ENCODE data around the gene USP48.

DNA sequence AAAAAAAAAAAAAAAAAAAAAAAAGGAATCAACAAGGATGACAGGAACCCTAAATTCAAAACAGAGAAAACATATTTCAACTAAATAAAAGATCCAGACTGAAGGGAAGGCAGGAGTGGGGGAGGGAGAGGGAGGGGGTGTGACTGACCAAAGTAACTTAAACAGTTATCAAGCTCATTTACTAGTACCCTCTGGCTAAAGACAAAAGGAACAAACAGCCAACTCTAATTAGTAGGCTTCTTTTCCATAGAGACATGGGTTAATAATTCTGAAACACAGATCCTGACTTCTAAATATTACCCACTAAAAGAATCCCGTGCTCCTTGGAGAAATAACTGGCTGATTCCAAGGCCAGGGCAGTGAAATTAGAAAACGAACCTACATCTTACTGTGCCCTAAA, 23.8 kb downstream of the USP48 start:
- TF ChIP-seq, protein P1, sequence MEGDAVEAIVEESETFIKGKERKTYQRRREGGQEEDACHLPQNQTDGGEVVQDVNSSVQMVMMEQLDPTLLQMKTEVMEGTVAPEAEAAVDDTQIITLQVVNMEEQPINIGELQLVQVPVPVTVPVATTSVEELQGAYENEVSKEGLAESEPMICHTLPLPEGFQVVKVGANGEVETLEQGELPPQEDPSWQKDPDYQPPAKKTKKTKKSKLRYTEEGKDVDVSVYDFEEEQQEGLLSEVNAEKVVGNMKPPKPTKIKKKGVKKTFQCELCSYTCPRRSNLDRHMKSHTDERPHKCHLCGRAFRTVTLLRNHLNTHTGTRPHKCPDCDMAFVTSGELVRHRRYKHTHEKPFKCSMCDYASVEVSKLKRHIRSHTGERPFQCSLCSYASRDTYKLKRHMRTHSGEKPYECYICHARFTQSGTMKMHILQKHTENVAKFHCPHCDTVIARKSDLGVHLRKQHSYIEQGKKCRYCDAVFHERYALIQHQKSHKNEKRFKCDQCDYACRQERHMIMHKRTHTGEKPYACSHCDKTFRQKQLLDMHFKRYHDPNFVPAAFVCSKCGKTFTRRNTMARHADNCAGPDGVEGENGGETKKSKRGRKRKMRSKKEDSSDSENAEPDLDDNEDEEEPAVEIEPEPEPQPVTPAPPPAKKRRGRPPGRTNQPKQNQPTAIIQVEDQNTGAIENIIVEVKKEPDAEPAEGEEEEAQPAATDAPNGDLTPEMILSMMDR (conservative IDR thresholded peaks at IDR 0.05 in 1 of 2, IDR thresholded peaks at IDR 0.05 in 1 of 2; ENCODE audit: low read depth in 1 of 2, low read length in 2 of 2): no peak
- TF ChIP-seq EZH2 (IDR thresholded peaks at IDR 0.05; ENCODE audit: low read length, missing control alignments): no peak
